Muscle of leg (tissue), 11 donors: ENCODE data around the gene OSBP2. TPM values are rescaled to one million over a fixed set of nuclear protein-coding genes. Genes with fewer than 3 reads are reported as not detected.
"Not testable (repeated sequence)": the region's sequence is repeated elsewhere in the genome, so short reads cannot be mapped to it uniquely, and the experiment has no call there.

Experiments used
- DNase-seq: peaks from one replicate; pipeline ENCODE4 v3.0.0; 2013
- H3K27ac ChIP-seq: one replicate; pipeline ENCODE4 v1.5.1; 2013; ENCODE audit warnings: mild to moderate bottlenecking, low read length, control low read depth
- H3K27me3 ChIP-seq: one replicate; pipeline ENCODE4 v1.6.1; 2013; ENCODE audit warnings: low read length; ENCODE audit not compliant: control insufficient read depth, insufficient read depth
- H3K36me3 ChIP-seq: one replicate; pipeline ENCODE4 v1.6.1; 2013; ENCODE audit warnings: low read length; ENCODE audit not compliant: control insufficient read depth, insufficient read depth
- H3K4me1 ChIP-seq: one replicate; pipeline ENCODE4 v1.6.1; 2013; ENCODE audit warnings: low read length; ENCODE audit not compliant: control insufficient read depth, insufficient read depth
- H3K4me3 ChIP-seq: one replicate; pipeline ENCODE4 v1.5.1; 2013; ENCODE audit warnings: low read length, control low read depth
- H3K9me3 ChIP-seq: replicated peaks from 2 replicates; pipeline ENCODE4 v1.6.1; 2013; ENCODE audit warnings: low read depth, low read length; ENCODE audit not compliant: control insufficient read depth
- WGBS: methylation state at CpG from one replicate; pipeline ENCODE4 v1.1.5; 2013; ENCODE audit warnings: missing lambda C conversion rate; ENCODE audit not compliant: insufficient coverage; 5-methylcytosine and 5-hydroxymethylcytosine counted together
- polyA plus RNA-seq, 8 donors: library from polyadenylated mRNA; unstranded; fragments of 120-200 nt; gene quantifications; one replicate each; pipeline versions ENCODE4 v1.2.1 to v1.2.3, GENCODE V29; 2013; ENCODE audit warnings: inconsistent platforms in 1 of 8, low replicate concordance in 1 of 8; ENCODE audit not compliant: insufficient read length in 8 of 8, insufficient read depth in 1 of 8
- total RNA-seq: library from RNA; stranded (reverse); fragments of 120-200 nt; gene quantifications from one replicate; pipeline ENCODE4 v1.2.4, GENCODE V29; 2013

OSBP2 gene
- total and polyA plus RNA-seq, 9 donors = 2.7 to 7.5 (median 4.5) TPM

DNA sequence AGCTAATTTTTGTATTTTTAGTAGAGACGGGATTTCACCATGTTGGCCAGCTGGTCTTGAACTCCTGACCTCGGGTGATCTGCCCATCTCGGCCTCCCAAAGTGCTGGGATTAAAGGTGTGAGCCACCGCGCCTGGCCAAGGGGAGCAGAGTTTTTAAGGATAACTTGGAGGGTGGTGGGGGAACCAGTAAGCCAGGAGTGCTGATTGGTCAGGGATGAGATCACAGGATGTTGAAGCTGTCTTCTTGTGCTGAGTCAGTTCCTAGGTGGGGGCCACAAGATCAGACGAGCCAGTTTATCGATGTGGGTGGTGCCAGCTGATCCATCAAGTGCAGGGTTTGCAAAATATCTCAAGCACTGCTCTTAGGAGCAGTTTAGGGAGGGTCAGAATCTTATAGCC is 45.3 kb downstream of the OSBP2 start:
- not testable (repeated sequence) for H3K36me3 ChIP-seq, H3K4me3 ChIP-seq, H3K27ac ChIP-seq, H3K9me3 ChIP-seq, H3K27me3 ChIP-seq, H3K4me1 ChIP-seq, DNase-seq
- WGBS = 80% methylated on average over 7 of the region's 7 CpGs

DNA sequence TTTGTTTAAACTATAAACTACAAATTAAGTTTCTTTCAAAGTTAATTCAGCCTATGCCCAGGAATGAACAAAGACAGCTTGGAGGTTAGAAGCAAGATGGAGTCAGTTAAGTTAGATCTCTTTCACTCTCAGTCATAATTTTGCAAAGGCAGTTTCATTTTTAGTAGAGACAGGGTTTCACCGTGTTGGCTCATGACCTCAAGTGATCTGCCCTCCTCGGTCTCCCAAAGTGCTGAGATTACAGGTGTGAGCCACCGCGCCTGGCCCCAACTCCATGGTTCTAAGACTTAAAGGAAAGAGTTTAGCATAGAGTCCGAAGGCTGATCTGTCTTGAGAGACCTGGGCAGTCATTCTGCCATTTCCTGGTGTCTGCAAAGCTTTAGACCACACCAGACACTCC is 45.8 kb downstream of the OSBP2 start:
- H3K27me3 ChIP-seq, H3K4me1 ChIP-seq, DNase-seq, H3K36me3 ChIP-seq, H3K27ac ChIP-seq, H3K4me3 ChIP-seq, H3K9me3 ChIP-seq: not testable (repeated sequence)
- WGBS = 85% methylated on average over 3 of the region's 5 CpGs

DNA sequence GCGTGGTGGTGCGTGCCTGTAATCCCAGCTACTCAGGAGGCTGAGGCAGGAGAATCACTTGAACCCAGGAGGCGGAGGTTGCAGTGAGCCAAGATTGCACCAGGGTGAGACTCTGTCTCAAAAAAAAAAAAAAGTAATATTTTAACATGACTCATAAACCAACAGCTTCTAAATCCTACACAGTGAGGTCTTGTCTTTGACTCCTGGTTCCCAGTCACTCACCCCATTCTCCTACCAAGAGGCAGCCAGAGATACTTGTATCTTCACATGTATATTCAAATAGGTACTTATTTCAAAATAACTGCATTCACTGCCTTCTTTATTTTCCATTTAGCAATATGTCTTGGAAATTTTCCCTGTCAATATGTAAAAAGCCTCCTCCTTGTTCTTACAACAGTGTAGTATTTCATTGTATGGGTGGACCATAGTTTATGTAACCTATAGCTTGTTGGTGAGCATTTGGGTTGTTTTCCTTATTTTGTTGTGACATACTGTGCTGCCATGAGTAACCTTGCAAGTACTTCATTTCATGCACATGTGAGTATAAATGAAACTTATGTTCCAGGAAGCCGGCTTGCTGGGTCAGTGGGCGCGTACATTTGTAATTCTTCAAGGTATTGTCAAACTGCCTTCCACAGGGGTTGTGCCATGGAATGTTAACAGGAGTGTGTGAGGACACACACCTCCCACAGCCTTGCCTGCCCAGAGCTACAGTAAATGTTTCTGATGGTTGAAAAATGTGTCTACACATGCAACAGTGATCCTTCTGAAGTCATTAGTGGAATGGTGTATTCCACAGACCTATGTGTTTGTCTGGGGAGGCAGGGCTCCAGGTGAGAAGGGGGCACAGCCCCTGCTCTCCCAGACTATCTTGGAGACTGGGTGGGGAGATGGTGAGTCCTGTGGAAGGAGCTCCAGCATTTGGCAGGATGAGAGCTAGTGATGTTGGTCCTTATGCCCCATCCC is 47.9 kb downstream of the OSBP2 start:
- no peak overlapping the region for H3K27ac ChIP-seq
- no peaks in the 10 kb centered on the region for H3K9me3 ChIP-seq
- H3K36me3 ChIP-seq = no peaks in the 10 kb centered on the region
- H3K27me3 ChIP-seq = no peaks in the 10 kb centered on the region
- WGBS = no CpG with 5 or more reads among the region's 6 CpGs
- H3K4me1 ChIP-seq = no peaks in the 10 kb centered on the region
- no peak overlapping the region for H3K4me3 ChIP-seq
- no peak for DNase-seq

DNA sequence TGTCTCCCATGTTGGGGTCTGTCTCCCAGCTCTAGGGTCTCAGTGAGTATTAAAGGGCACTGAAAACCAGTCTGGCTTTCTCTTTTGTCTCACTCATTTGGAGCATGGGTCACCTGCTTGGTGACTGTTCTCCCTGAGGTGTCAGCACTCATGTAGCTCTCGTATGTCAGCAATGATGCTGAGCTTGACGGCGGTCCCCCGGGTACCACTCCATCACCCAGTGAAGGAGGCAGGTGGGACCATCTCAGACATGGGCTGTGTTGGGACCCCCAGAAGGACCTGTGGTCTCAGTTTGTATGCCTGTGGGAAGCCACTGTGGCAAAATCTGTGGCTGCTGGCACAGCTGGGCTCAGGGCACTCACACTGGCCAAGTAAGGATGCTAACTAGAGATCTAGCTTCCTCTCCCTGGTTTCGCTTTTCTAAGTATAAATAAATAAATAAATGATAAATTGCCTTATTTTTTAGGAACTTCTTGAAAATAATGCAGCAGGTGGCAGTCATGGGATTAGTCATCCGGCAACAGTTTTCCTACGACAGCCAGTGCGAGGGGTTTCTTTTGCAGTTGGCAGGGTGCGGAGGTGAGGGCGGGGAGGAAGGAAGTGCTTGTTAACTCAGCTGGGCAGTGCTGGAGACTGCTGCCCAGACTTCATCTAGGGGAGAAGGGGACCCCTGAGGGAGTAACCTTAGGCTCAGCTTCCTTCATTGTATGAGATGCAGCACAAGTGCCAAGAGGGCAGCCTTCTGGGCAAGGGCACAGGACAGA is 48.8 kb downstream of the OSBP2 start:
- 81% methylated on average over 6 of the region's 10 CpGs for WGBS
- H3K27me3 ChIP-seq = no peaks in the 10 kb centered on the region
- H3K36me3 ChIP-seq = no peaks in the 10 kb centered on the region
- no peak overlapping the region for H3K27ac ChIP-seq
- no peak for DNase-seq
- no peak overlapping the region for H3K4me3 ChIP-seq
- H3K9me3 ChIP-seq = no peaks in the 10 kb centered on the region
- H3K4me1 ChIP-seq = no peaks in the 10 kb centered on the region

DNA sequence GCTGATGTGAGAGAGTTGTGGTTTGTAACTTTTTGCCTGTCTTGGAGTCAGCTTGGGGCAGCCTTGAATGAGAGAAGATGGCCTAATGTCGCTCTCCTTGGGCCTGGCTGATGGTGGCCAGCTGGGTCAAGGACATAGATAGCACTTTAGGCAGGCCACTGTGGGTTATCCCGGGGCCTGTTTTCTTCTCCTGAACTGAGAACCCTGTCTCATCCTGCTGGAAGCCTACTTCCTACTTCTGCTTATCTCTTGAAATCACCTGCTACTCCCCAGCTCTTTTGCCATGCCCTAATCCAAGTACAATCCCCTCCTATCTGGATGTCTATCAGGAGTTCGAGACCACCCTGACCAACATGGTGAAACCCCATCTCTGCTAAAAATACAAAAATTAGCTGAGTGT is 49.5 kb downstream of the OSBP2 start:
- Histone ChIP-seq H3K36me3 (no peaks in the 10 kb centered on the region), H3K27ac (no peak overlapping the region), H3K4me1 (no peaks in the 10 kb centered on the region), H3K9me3 (no peaks in the 10 kb centered on the region), H3K27me3 (no peaks in the 10 kb centered on the region), H3K4me3 (no peak overlapping the region)
- no peak for DNase-seq
- WGBS = 86% methylated on average over 1 of the region's 3 CpGs

DNA sequence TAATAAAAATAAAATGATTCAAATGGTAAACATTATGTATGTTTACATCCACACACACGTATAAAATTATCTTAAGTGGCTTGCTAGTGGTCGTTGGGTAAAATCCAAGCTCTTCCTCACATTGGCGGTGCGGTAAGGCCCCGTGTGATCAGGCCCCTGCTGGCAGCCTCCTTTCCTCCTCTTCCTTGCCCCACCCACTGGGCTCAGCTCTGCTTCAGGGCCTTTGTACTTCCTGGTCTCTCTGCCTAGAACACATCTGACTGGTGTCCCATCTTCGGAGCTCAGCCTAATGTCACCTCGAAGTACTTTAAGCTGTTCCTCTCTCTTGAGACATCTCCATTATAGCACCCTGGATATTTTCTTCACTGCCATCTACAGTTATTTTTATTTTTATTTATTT is 52.8 kb downstream of the OSBP2 start:
- Histone ChIP-seq H3K27me3 (no peaks in the 10 kb centered on the region), H3K36me3 (no peaks in the 10 kb centered on the region), H3K4me3 (no peak overlapping the region), H3K9me3 (no peaks in the 10 kb centered on the region), H3K27ac (no peak overlapping the region), H3K4me1 (no peaks in the 10 kb centered on the region)
- WGBS = 68% methylated on average over 5 of the region's 7 CpGs
- no peak for DNase-seq

DNA sequence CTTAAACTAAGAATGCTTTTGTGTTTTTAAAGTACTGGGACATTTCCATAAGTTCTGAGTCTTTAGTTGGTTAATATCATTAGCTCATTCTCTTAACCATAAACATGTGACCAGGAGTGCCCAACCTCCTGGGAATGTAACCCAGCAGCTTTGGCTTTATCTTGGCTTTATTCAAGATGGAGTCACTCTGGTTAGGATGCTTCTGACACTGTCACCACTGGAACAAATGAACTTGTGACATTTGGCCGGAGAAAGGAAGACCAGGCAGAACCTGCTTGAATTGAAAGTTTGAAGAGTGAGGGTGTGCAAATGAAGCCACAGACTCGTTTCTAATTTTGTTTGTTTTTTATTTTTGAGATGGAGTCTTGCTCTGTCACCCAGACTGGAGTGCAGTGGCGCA is 54.6 kb downstream of the OSBP2 start:
- Histone ChIP-seq H3K27ac (no peak overlapping the region), H3K9me3 (no peaks in the 10 kb centered on the region), H3K4me1 (peaks cover 10% of the 10 kb centered on the region), H3K4me3 (no peak overlapping the region), H3K36me3 (no peaks in the 10 kb centered on the region), H3K27me3 (no peaks in the 10 kb centered on the region)
- DNase-seq = no peak
- WGBS = 88% methylated on average over 1 of the region's 3 CpGs

DNA sequence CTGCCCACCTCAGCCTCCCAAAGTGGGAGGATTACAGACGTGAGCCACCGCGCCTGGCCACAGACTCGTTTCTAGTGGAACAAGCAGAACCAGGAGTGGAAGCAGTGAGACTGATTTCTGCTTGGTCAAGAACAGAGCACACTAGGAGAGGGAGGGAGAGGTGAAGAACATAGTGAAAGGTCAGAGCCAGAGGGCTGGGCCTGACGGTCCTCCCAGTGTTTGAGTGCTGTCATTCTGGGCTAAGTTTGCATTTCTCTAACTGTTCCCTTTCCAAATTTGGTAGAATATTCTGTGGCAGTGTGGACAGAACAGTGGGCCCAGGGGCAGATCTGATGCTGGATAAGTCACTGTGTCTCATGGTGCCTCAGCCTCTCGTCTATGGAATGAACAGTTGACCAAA is 55.2 kb downstream of the OSBP2 start:
- no peaks in the 10 kb centered on the region for H3K27me3 ChIP-seq
- no peak overlapping the region for H3K27ac ChIP-seq
- no peaks in the 10 kb centered on the region for H3K36me3 ChIP-seq
- WGBS = 84% methylated on average over 4 of the region's 6 CpGs
- peaks cover 10% of the 10 kb centered on the region for H3K4me1 ChIP-seq
- no peak overlapping the region for H3K4me3 ChIP-seq
- no peak for DNase-seq
- H3K9me3 ChIP-seq = no peaks in the 10 kb centered on the region

DNA sequence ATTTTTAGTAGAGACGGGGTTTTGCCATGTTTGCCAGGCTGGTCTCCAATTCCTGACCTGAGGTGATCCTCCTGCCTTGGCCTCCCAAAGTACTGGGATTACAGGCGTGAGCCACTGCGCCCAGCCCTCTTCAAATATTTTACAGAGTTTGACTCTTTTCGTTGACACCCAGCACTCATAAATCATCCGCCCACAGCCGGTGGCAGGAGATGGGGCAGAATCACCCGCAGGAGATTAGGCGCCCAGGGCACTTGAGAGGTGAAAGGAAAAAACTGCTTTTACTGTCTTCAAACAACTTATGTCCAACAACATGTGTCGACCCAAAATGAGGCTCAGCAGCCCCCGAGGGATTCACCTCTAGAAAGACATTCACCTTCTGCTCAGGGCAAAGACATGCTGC is 56.9 kb downstream of the OSBP2 start:
- 57% methylated on average over 4 of the region's 10 CpGs for WGBS
- H3K4me1 ChIP-seq = peaks cover 10% of the 10 kb centered on the region
- no peak overlapping the region for H3K4me3 ChIP-seq
- no peaks in the 10 kb centered on the region for H3K9me3 ChIP-seq
- H3K27ac ChIP-seq = no peak overlapping the region
- DNase-seq = no peak
- no peaks in the 10 kb centered on the region for H3K27me3 ChIP-seq
- H3K36me3 ChIP-seq = no peaks in the 10 kb centered on the region

DNA sequence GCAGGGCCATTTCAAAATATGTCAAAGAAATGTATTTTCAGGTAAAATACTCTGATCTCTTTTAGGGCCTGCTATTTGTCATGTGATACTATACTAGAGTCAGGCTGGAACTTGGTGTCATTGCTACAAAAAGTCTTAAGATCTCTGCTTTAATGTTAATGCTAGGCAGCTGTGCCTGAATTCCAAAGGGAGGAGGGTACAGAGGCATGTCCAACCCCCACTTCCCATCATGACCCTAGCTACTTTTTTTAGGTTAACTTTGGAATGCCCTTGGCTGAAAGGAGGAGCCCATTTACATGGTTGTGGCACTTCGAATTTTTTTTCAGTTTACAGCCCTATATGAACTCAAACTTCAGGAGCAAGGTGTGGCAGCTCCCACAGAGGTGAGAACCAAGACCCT is 58.1 kb downstream of the OSBP2 start:
- no peak for DNase-seq
- H3K27me3 ChIP-seq = no peaks in the 10 kb centered on the region
- no CpG with 5 or more reads among the region's 1 CpG for WGBS
- no peak overlapping the region for H3K4me3 ChIP-seq
- H3K27ac ChIP-seq = no peak overlapping the region
- peaks cover 10% of the 10 kb centered on the region for H3K4me1 ChIP-seq
- H3K36me3 ChIP-seq = no peaks in the 10 kb centered on the region
- H3K9me3 ChIP-seq = no peaks in the 10 kb centered on the region
